Measurements from ENCODE around the gene SPTBN1.
"Not testable (repeated sequence)": the region's sequence is repeated elsewhere in the genome, so short reads cannot be mapped to it uniquely, and the experiment has no call there.

The SPTBN1 gene

DNA sequence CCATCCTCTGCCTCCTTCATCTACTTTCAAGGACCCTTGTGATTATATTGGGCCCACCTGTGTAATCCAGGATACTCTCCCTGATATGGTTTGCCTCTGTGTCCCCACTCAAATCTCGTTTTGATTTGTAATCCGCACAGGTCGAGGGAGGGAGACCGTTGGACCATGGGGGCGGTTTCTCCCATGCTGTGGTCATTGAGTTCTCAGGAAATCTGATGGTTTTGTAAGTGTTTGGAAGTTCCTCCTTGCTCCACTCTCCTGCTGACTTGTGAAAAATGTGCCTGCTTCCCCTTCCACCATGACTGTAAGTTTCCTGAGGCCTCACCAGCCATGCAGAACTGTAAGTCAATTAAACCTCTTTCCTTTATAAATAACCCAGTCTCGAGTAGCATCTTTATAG is 225.3 kb downstream of the SPTBN1 start:
- DNase-seq = no peak

DNA sequence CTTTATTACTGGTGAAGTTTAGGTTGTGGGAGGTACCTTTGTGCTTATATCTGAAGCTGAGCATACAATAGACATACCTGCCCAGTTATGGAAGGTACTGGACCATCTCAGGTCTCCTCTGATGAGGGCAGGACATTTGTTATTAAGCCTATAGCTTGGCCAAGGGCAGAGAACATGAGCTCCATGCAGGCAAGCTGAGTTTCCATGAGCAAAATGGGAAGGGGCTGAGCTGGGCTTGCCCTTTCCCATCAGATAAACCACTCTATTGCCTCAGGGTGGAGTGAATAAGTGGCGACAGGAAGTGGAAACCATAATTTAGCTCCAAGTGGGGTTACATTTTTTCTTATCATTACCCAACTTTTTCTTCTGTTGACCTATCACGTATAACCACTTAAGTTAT is 227.5 kb downstream of the SPTBN1 start:
- DNase-seq = no peak

DNA sequence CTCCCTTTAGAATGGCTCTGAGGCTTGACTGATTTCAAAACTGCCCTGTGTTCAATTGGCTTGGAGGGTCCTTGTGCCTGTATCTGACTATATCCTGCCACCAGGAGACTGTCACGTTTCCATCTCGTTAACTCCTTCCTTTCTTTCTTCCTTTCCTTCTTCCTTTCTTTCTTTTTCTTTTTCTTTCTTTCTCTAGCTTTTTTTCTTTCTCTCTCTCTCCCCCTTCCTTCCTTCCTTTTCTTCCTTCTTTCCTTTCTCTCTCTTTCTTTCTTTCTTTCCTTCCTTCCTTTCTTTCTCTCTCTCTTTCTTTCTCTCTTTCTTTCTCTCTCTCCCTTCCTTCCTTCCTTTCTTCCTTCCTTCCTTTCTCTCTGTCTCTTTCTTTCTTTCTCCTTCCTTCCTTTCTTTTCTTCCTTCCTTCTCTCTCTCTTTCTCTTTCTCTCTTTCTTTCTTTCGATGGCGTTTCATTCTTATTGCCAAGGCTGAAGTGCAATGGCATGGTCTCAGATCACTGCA is 229.2 kb downstream of the SPTBN1 start:
- no peak for DNase-seq

DNA sequence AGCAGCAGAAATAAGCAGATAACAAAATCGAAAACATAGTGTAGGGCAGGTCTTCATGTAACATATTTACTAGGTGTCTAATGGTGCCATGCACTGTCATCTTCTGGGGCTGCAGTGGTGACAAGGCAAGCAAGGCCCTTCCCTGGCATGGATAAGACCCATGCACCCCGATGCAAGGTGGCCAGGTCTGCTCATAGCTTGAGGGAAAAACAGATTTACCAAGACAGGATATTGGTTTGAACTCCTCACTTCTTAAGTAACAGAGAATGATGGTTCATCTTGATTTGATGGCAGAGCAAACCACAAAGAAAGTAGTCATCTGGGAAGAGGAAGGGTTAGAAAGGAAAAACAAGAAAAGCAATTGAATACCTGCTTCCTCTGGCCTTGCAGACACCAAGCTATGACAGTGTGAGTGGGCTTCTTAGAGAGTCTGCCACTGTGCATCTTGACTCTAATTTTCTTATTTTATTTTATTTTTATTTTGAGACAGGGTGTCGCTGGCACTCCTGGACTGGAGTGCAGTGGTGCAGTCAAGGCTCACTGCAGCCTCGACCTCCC is 231.5 kb downstream of the SPTBN1 start:
- no peak for DNase-seq

DNA sequence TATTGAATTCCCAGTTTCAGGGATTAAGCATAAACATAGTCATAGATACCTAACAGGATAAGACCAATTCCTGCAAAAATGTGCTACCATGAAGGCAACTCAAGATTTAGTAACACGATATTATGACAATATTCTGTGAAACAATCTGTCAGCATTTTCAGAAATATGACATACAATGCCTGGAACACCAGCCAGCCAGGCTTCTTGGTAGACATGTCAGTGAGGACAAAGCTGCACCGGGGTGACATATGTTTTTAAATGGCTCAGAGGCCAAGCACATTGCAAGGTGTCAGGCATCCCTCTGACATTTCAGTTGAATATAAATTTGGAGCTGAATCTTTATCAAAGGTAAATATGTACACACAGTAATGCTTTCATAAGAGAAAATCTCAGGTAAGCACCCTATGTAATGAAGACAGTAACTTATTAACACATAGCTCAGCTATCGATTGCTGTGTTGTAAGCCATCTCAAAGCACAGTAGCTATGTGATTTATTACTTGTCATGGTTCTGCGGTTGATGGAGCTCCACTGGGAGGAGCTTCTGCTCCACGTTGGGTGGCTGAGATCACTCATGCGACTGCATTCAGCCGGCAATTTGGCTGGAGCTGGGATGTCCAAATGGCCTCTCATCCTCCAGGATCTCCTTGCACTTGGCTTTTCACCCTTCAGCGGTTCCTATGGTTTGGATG is 235.5 kb downstream of the SPTBN1 start:
- DNase-seq = no peak

DNA sequence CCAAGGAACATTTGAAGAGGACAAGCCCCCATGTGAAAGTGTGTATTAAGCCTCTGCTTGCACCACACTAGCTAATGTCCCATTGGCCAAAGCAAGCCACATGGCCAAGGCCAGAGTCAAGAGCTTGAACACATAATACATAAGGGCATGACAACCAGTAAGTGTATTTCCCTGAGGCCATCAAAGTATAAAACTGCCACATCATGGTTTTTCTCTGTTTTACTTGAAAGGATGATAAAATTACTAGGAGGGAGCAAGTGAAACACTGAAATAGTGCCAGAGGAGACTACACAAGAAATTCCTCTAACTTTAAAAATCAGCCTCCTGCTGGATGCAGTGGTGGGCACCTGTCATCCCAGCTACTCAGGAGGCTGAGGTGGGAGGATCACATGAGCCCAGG is 236.4 kb downstream of the SPTBN1 start:
- DNase-seq = no peak

DNA sequence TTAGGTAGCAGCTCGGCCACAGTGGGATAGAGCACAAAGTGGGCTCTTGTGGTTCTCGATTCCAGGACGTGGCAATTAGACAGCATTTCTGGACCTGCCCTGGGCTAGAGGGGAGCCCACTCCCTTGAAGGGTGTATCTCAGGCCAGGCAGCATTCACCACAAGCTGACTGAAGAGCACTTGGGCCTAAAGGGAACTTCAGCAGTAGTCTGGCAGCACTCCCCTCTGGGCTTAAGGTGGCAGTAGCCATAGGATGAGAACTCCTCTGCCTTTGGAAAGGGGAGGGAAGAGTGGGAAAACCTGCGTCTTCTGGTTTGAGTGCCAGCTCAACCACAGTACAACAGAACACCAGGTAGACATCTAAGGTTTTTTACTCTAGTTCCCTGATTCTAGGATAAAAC is 239.3 kb downstream of the SPTBN1 start:
- no peak for DNase-seq

DNA sequence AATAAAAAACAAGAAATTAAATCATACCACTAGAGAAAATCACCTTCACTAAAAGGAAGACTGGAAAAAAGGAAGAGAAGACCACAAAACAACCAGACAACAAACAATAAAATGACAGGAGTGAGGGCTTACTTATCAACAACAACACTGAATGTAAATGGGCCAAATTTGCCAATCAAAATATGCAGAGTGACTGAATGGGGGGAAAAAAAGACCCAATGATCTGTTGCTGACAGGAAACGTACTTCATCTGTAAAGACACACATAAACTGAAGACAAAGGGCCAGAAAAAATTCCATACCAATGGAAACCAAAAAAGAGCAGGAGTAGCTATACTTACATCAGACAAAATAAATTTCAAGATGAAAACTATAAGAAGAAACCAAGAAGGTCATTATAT is 241.8 kb downstream of the SPTBN1 start:
- DNase-seq = no peak

DNA sequence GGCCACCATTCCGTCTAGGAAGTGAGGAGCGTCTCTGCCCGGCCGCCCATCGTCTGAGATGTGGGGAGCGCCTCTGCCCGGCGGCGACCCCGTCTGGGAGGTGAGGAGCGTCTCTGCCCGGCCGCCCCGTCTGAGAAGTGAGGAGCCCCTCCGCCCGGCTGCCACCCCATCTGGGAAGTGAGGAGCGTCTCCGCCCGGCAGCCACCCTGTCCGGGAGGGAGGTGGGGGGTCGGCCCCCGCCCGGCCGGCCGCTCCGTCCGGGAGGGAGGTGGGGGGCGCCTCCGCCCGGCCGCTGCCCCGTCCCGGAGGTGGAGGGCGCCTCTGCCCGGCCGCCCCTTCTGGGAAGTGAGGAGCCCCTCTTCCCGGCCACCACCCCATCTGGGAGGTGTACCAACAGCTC is 242.8 kb downstream of the SPTBN1 start:
- not testable (repeated sequence) for DNase-seq

DNA sequence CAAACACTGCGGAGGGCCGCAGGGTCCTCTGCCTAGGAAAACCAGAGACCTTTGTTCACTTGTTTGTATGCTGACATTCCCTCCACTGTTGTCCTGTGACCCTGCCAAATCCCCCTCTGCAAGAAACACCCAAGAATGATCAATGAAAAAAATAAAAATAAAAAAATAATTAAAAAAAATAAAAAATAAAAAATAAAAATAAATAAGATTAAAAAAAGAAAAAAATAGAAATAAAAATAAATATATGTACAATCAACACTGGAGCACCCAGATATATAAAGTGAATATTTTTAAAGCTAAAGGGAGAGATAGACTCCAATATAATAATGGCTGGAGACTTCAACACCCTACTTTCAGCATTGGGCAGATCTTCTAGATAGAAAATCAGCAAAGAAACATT is 243.5 kb downstream of the SPTBN1 start:
- no peak for DNase-seq

DNA sequence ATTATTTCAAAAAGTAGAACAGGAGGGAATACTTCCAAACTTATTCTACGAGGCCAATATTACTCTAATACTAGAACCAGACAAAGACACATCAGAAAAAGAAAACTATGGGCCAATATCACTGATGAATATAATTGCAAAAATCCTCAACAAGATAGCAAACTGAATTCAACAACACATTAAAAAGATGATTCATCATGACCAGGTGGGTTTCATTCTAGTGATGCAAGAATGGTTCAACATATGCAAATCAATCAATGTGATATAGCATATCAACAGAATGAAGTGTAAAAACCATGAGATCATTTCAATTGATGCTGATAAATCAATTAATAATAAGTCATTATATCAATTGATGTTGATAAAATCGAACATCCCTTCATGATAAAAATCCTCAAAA is 244.9 kb downstream of the SPTBN1 start:
- no peak for DNase-seq

DNA sequence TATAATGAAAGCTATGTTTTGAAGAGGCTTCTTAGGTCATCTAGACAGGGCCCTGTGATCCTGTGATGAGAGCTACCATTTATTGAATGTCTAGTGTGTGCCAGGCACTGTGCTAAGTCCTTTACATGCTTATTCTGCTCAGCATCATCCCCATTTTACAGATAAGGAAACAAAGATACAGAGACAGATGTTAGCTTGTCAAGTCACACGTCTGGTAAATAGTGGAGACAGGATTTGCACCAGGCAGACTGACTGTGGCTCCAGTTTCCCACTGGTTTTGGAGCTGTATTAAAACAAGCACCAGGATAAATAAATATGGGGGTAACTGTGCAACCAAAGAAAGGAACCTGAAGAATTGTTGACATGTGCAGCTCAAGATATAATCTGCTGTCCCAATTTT is 248.1 kb downstream of the SPTBN1 start:
- DNase-seq = no peak

DNA sequence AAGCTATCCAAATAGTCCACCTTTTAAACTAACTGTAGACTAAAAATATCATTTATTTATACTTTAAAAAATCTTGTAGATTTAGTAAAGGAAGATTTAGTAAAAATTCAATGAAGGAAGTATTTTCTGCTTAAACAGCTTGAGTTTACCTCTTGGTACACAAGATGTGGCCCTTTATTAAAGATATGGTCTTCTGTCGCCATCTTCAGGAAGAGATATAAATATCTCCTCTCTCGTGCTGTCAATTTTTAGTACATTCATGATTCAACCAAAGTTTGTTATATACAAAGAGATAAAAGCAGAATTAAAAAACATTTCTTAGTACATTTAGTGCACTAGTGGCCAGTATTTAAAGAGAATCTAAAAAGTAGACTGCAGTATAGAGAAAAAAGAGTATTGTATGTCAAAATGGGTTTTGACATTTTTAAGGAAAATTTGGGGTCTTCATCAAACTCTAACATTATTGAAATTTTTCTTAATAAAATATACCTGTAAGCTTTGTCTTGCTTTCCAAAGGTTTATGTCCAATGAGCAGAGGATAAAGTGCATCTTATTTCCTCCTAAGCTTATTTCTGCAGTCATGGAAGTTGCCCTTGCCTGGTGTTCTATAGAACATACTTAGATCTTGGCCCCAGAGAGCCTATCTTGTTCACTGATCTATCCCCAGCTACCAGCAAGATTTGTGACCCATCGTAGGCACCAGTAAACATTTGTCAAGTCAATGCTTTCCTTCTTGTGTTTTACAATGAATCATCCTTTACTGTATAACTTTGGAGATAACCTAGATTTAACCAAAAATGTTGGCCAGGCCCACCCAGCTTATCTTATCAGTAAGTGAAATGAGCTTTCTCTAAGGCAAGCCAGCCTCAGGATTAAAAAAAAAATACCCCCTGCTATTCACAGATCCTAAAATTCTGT is 248.8 kb downstream of the SPTBN1 start:
- peak in 1 of 2 donors; percentile 73 for DNase-seq

DNA sequence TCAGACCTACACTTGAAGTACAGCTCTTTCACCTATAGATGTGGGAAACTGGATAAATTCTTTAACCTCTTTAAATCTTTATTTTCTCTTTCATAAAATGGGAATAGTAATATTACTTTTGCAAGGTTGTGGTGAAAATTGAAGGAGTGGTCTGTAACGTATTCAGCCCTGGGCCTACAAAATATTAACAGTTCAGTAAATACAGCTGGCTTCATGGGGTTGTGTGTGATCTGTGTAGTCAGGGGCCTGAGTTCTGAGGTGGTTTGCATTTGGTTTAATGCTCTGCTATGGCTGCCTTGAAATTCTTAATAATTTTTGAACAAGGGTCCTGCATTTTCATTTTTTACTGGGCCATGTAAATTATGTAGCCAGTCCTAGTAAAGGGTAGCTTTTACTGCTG is 250.5 kb downstream of the SPTBN1 start:
- DNase-seq = no peak

DNA sequence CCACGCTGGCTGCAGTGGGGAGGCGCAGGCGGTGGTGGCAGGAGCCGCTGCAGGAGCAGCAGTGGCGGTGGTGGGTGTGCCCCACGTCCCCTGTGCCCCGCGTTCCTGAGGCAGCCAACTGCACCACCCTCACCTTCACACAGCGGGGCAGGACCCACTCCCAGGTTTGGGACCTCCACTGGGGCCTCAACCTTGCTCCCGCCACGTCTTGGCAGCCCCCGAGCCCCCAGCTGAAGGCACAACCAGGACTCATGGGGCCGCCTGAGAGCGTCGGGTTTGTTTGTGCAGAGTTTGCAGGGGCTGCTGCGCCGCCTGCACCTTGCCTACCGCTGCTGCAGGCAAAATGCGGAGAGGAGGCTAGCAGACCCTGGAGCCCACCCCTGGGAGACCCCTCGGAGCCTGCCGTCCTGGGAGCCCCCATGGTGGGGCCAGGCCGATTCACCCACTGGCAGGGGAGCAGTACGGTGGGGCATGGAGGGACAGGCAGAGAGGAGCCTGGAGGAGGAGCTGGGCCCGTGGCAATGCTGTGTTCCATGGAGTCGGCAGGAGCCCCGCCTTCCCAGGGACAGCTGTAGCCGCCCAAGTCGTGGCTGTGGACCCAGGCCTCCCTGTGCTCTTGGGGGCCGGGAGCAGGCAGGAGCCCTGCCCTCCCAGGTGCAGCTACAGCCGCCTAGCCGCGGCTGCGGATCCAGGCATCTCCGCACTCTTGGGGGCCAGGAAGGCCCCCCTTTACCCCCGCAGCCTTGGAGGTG is 252.6 kb downstream of the SPTBN1 start:
- no peak for DNase-seq

DNA sequence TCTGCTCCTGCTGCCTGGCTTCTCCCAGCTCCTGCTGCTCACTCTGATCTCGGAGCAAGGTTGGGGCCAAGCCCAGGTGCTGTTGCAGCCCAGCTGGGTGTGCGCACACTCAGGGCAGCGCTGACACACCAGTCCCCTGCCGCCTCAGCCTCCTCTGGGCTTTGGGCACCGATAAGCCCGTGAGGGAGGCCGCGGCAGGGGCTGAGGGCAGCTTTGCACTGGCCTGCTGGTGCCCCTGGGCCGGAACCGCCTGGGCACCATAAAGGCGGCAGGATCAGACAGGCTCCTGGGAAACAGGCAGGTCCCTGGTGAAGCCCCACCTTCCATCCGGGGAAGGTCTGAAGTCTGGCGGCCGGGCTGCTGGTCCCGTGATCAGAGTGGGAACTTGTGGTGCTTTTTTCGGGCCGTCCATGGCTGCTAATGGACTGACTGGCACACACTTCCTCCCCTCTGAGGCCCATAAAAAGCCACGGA is 253.2 kb downstream of the SPTBN1 start:
- DNase-seq = no peak

DNA sequence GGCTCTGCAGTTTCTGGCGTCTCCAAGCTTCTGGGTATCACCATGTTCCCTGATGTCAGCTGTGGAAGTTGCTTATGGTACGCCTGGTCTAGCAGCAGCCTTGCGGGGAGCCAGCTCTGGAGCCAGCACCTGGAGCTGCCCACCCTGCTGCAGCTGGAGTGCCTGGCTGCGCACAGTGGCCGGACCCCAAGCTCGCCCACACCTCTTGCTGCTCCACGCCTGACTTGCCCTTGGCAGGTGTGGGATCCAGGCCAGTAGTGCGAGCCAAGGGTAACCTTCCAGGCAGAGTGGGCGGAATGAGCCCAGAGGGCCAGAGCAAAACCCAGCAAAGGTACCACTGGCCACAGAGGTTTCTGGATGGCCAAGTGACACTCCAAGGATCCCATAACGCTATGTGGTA is 254.1 kb downstream of the SPTBN1 start:
- DNase-seq = no peak

DNA sequence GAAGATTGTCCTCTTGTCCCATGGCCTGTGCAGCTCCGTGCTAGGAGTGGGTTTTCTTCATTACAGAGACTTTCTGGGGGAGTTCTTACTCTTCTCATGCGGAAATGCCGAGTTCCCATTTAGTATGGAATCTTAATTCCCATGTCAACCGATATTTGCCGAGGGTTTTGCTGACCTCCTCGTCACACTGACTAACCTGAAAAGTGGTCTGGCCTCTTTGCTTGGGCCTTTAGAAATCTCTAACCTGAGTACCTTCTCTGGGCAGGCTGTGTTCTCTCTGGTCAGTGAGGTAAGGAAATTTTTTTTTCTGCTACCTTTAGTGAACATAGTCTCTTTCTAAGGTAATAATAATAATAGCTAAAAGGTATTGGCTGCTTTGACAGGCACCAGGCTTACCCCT is 256.4 kb downstream of the SPTBN1 start:
- no peak for DNase-seq

DNA sequence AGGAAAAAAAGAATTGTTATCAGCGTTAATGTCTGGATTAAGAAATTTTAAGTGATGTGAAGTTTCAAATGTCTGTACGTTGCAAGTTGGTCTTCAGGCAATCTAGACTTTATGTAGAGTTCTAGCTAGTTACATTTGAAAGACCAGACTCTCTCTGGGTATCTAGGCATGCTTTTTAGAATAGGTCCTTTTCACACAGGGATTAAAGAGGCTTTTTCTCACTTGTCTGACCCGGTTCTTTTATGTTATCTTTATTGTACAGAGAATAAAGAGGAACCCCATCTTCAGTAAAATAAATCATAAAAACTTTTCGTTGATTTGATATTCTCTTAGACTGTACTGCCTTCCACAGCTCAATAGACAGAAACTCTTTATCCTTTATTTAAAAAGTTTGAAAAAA is 258.9 kb downstream of the SPTBN1 start:
- DNase-seq = no peak

DNA sequence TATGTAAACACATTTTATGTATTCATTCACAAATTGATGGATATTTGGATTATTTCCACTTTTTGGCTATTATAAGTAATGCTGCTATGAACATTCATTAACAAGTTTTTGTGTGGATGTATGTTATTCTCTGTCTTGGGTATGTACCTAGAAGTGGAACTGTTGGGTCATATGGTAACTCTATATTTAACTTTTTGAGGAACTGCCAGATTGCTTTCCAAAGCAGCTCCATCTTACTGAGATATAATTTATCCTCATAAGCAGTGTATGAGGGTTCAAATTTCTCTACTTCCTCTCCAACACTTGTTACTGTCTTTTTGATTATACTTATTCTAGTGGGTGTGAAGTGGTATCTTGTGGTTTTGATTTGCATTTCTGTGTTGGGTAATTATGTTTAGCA is 260.2 kb downstream of the SPTBN1 start:
- no peak for DNase-seq

DNA sequence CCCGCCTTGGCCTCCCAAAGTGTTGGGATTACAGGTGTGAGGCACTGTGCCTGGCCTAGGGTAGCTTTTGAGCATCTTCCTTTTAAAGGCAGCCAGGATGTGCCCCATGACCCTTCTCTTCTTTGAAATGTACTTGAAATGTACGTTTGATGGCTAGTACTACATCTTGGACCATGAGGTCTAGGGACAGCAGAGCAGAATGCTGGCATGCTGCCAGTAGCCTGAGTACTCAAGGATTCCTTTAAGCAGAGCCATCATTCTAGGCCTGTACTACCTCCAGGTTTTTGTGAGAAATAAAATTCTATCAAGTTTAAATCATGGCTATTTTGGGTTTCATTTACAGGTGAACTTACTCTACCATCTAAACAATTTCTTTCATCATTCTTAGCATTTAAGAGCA is 264.4 kb downstream of the SPTBN1 start:
- DNase-seq = no peak

Measured in CD4-positive, alpha-beta T cell treated with Interferon alpha-2 for 1 hour (primary cell).